Vagina (tissue), 2 donors: ENCODE data around the gene KREMEN2. TPM values are rescaled to one million over a fixed set of nuclear protein-coding genes. Genes with fewer than 3 reads are reported as not detected.

Experiments
- DNase-seq, 2 donors: peaks; one replicate each; pipeline ENCODE4 v3.0.0-alpha.2; 2017; ENCODE audit errors: extremely low spot score in 2 of 2
- H3K27ac ChIP-seq: fragments of 200-600 bp; sonication (generic); one replicate; pipeline ENCODE4 v1.5.1; 2019
- H3K27me3 ChIP-seq: fragments of 200-600 bp; sonication (generic); one replicate; pipeline ENCODE4 v1.5.1; 2019
- H3K36me3 ChIP-seq, 2 donors: fragments of 200-600 bp; sonication (generic); one replicate each; pipeline ENCODE4 v1.5.1; 2017 to 2019
- H3K4me1 ChIP-seq: fragments of 200-600 bp; sonication (generic); one replicate; pipeline ENCODE4 v1.5.1; 2019
- H3K4me3 ChIP-seq, 2 donors: fragments of 200-600 bp; sonication (generic); 1 replicate in 1 of 2; 2 replicates in 1 of 2; pipeline ENCODE4 v1.5.1; 2016 to 2019
- H3K9me3 ChIP-seq: fragments of 200-600 bp; sonication (generic); one replicate; pipeline ENCODE4 v1.5.1; 2019
- CTCF ChIP-seq, 3 experiments: fragments of 450-650 bp in 2 of 3; fragments of 200-600 bp in 1 of 3; sonication (generic) in 1 of 3; IDR thresholded peaks; one replicate each; pipeline ENCODE4 v1.5.1; 2017 to 2019; ENCODE audit warnings: antibody characterized with exemption in 3 of 3, mild to moderate bottlenecking in 2 of 3, moderate library complexity in 2 of 3
- POLR2A ChIP-seq, 2 donors: fragments of 450-650 bp; IDR thresholded peaks; one replicate each; pipeline ENCODE4 v1.6.1; 2017; ENCODE audit warnings: antibody characterized with exemption in 2 of 2, mild to moderate bottlenecking in 2 of 2, moderate library complexity in 2 of 2
- POLR2AphosphoS5 ChIP-seq, 2 donors: sonication (generic); formaldehyde crosslinking; IDR thresholded peaks; one replicate each; pipeline ENCODE4 v1.9.0; 2017; ENCODE audit warnings: antibody characterized with exemption in 2 of 2, mild to moderate bottlenecking in 2 of 2, low read depth in 1 of 2; ENCODE audit not compliant: insufficient read depth in 1 of 2
- intact Hi-C: fragments of 100-400 bp; cut with DNase I; formaldehyde crosslinking; loops from one replicate; pipeline ENCODE4 v1.15.1; 2023
- total RNA-seq: library from RNA; depleted of rRNA; stranded (reverse); fragments of >200 nt; gene quantifications from one replicate; pipeline ENCODE4 v1.2.3, GENCODE V29; 2016

KREMEN2 gene
- total RNA-seq, 1 donor from 2014 or later: not detected

- DNase-seq: no peak
- intact Hi-C loops: no loop called here
- H3K36me3 ChIP-seq: no peaks in the 10 kb centered on the region
- no peak overlapping the region for H3K27ac ChIP-seq
- H3K27me3 ChIP-seq: no peaks in the 10 kb centered on the region
- H3K9me3 ChIP-seq: no peaks in the 10 kb centered on the region
- peaks cover 9% of the 10 kb centered on the region for H3K4me1 ChIP-seq
- no peak overlapping the region for H3K4me3 ChIP-seq
- no peak for TF ChIP-seq POLR2AphosphoS5 (IDR thresholded peaks at IDR 0.05; ENCODE audit: insufficient read depth in 1 of 2, low read depth in 1 of 2)
- TF ChIP-seq POLR2A (IDR thresholded peaks at IDR 0.05): no peak
- no peak for TF ChIP-seq CTCF (IDR thresholded peaks at IDR 0.05)
These were observed 26.8 kb downstream of the KREMEN2 start for GRCh38 chr16:2990891-2991290.

- no peak overlapping the region for H3K4me3 ChIP-seq
- DNase-seq: no peak
- H3K4me1 ChIP-seq: peaks cover 8% of the 10 kb centered on the region
- H3K36me3 ChIP-seq: no peaks in the 10 kb centered on the region
- intact Hi-C loops: no loop called here
- H3K9me3 ChIP-seq: no peaks in the 10 kb centered on the region
- H3K27ac ChIP-seq: no peak overlapping the region
- TF ChIP-seq POLR2AphosphoS5 (IDR thresholded peaks at IDR 0.05; ENCODE audit: insufficient read depth in 1 of 2, low read depth in 1 of 2) (no peak), CTCF (IDR thresholded peaks at IDR 0.05) (no peak), POLR2A (IDR thresholded peaks at IDR 0.05) (no peak)
- H3K27me3 ChIP-seq: no peaks in the 10 kb centered on the region
These were observed 27.6 kb downstream of the KREMEN2 start for GRCh38 chr16:2991566-2992261.

- H3K36me3 ChIP-seq: no peaks in the 10 kb centered on the region
- no peaks in the 10 kb centered on the region for H3K27me3 ChIP-seq
- H3K9me3 ChIP-seq: no peaks in the 10 kb centered on the region
- peaks cover 8% of the 10 kb centered on the region for H3K4me1 ChIP-seq
- TF ChIP-seq CTCF (IDR thresholded peaks at IDR 0.05): no peak
- TF ChIP-seq POLR2AphosphoS5 (IDR thresholded peaks at IDR 0.05; ENCODE audit: insufficient read depth in 1 of 2, low read depth in 1 of 2): no peak
- no peak for TF ChIP-seq POLR2A (IDR thresholded peaks at IDR 0.05)
- no peak overlapping the region for H3K27ac ChIP-seq
- DNase-seq: no peak
- intact Hi-C loops: no loop called here
- no peak overlapping the region for H3K4me3 ChIP-seq
These were observed 28.5 kb downstream of the KREMEN2 start for GRCh38 chr16:2992383-2993081.

- Histone ChIP-seq H3K4me3 (no peak overlapping the region), H3K9me3 (no peaks in the 10 kb centered on the region), H3K27me3 (no peaks in the 10 kb centered on the region), H3K27ac (no peak overlapping the region), H3K4me1 (peaks cover 8% of the 10 kb centered on the region), H3K36me3 (no peaks in the 10 kb centered on the region)
- TF ChIP-seq POLR2A (IDR thresholded peaks at IDR 0.05) (no peak), POLR2AphosphoS5 (IDR thresholded peaks at IDR 0.05; ENCODE audit: insufficient read depth in 1 of 2, low read depth in 1 of 2) (no peak), CTCF (IDR thresholded peaks at IDR 0.05) (no peak)
- DNase-seq: no peak
- intact Hi-C loops: no loop called here
These were observed 32.2 kb downstream of the KREMEN2 start for GRCh38 chr16:2996298-2996697.

- Histone ChIP-seq H3K9me3 (no peaks in the 10 kb centered on the region), H3K27ac (no peak overlapping the region), H3K4me1 (peaks cover 3% of the 10 kb centered on the region), H3K27me3 (no peaks in the 10 kb centered on the region), H3K4me3 (no peak overlapping the region), H3K36me3 (no peaks in the 10 kb centered on the region)
- intact Hi-C loops: no loop called here
- TF ChIP-seq POLR2A (IDR thresholded peaks at IDR 0.05): no peak
- no peak for TF ChIP-seq CTCF (IDR thresholded peaks at IDR 0.05)
- TF ChIP-seq POLR2AphosphoS5 (IDR thresholded peaks at IDR 0.05; ENCODE audit: insufficient read depth in 1 of 2, low read depth in 1 of 2): no peak
- DNase-seq: no peak
These were observed 35.9 kb downstream of the KREMEN2 start for GRCh38 chr16:2999929-3000328.
